NB4 (cell line): Measurements from ENCODE around the gene TANGO6.

Experiments
- CTCF ChIP-seq: IDR thresholded peaks from one replicate; pipeline ENCODE4 v1.5.1; 2012; ENCODE audit warnings: low read depth, low read length
- POLR2A ChIP-seq: IDR thresholded peaks from 2 replicates; pipeline ENCODE4 v1.6.1; 2011; ENCODE audit warnings: mild to moderate bottlenecking; ENCODE audit not compliant: insufficient read length; ENCODE audit errors: extremely low read depth

GRCh38 chr16:68984467-68984866, 141.1 kb downstream of the TANGO6 start:
- TF ChIP-seq CTCF (no peak), POLR2A (no peak)
